LNCAP (cell line): Measurements from ENCODE around the gene COL15A1.

ENCODE experiments used
- CTCF ChIP-seq: fragments of 450-650 bp; IDR thresholded peaks from 2 replicates; pipeline ENCODE4 v1.5.1; 2017; ENCODE audit warnings: mild to moderate bottlenecking

The COL15A1 gene

GRCh38 chr9:98929895-98930341 lies 13.8 kb upstream of the COL15A1 start:
- TF ChIP-seq CTCF = no peak

GRCh38 chr9:98930792-98931191 lies 12.9 kb upstream of the COL15A1 start:
- TF ChIP-seq CTCF = no peak

- TF ChIP-seq CTCF = no peak
These were observed 11.9 kb upstream of the COL15A1 start for GRCh38 chr9:98931600-98932389.

GRCh38 chr9:98933185-98933584 lies 10.5 kb upstream of the COL15A1 start:
- no peak for TF ChIP-seq CTCF

- TF ChIP-seq CTCF = no peak
These were observed 9.8 kb upstream of the COL15A1 start for GRCh38 chr9:98933890-98934289.

- TF ChIP-seq CTCF = no peak
These were observed 8.6 kb upstream of the COL15A1 start for GRCh38 chr9:98935071-98935505.

- no peak for TF ChIP-seq CTCF
These were observed 3.4 kb upstream of the COL15A1 start for GRCh38 chr9:98940276-98940675.
